ENCODE measurements around the gene USP21.

GRCh38 chr1:161132410-161133219, 26.7 kb upstream of the USP21 start, which contains the start of gene DEDD:
- TF ChIP-seq EZH2 (IDR thresholded peaks at IDR 0.05; ENCODE audit: insufficient read depth, poor library complexity, severe bottlenecking): no peak
- no peak for TF ChIP-seq EZH2phosphoT487 (IDR thresholded peaks at IDR 0.05; ENCODE audit: insufficient read depth, low read depth)
